HEK293T (cell line): ENCODE measurements around the gene RUFY2.

Experiments
- CTCF ChIA-PET: fragments of 350-600 bp; formaldehyde crosslinking; extraction: SDS; loops from one replicate; lab custom pipeline; 2021; ENCODE audit warnings: antibody characterized with exemption, inconsistent platforms; lab: Yijun Ruan, JAX
- POLR2A ChIA-PET: fragments of 350-600 bp; formaldehyde crosslinking; extraction: SDS; loops from one replicate; lab custom pipeline; 2020; ENCODE audit warnings: antibody characterized with exemption, inconsistent platforms; lab: Yijun Ruan, JAX
- DNase-seq: peaks from one replicate; pipeline ENCODE4 v3.0.0; 2012; ENCODE audit warnings: mixed read lengths; ENCODE audit errors: extremely low spot score
- ARNT ChIP-seq: fragments of 450-650 bp; IDR thresholded peaks from 2 replicates; pipeline ENCODE4 v1.6.1; 2017; ENCODE audit warnings: mild to moderate bottlenecking
- BHLHE40 ChIP-seq: fragments of 450-650 bp; IDR thresholded peaks from 2 replicates; pipeline ENCODE4 v1.6.1; 2016; ENCODE audit warnings: mild to moderate bottlenecking, moderate library complexity, borderline replicate concordance
- CTBP1 ChIP-seq: fragments of 450-650 bp; IDR thresholded peaks from 2 replicates; pipeline ENCODE4 v1.6.1; 2016; ENCODE audit warnings: borderline replicate concordance
- ELF4 ChIP-seq: fragments of 450-650 bp; IDR thresholded peaks from 2 replicates; pipeline ENCODE4 v1.6.1; 2017; ENCODE audit warnings: antibody characterized with exemption
- FOXA1 ChIP-seq: fragments of 450-650 bp; IDR thresholded peaks from 2 replicates; pipeline ENCODE4 v1.6.1; 2016; ENCODE audit warnings: mild to moderate bottlenecking
- FOXK2 ChIP-seq: fragments of 450-650 bp; IDR thresholded peaks from 2 replicates; pipeline ENCODE4 v1.6.1; 2016; ENCODE audit warnings: mild to moderate bottlenecking
- FOXM1 ChIP-seq: fragments of 450-650 bp; IDR thresholded peaks from 2 replicates; pipeline ENCODE4 v1.6.1; 2017; ENCODE audit warnings: mild to moderate bottlenecking, borderline replicate concordance
- HDGF ChIP-seq: fragments of 450-650 bp; IDR thresholded peaks from 2 replicates; pipeline ENCODE4 v1.6.1; 2017; ENCODE audit warnings: antibody characterized with exemption, borderline replicate concordance
- L3MBTL2 ChIP-seq: fragments of 450-650 bp; conservative IDR thresholded peaks from 2 replicates; pipeline ENCODE4 v1.6.1; 2016; ENCODE audit warnings: mild to moderate bottlenecking
- LEF1 ChIP-seq: fragments of 450-650 bp; IDR thresholded peaks from 2 replicates; pipeline ENCODE4 v1.6.1; 2017; ENCODE audit warnings: mild to moderate bottlenecking, borderline replicate concordance
- NFRKB ChIP-seq: fragments of 450-650 bp; IDR thresholded peaks from 2 replicates; pipeline ENCODE4 v1.6.1; 2016; ENCODE audit warnings: mild to moderate bottlenecking, moderate library complexity
- SP1 ChIP-seq: fragments of 450-650 bp; IDR thresholded peaks from 2 replicates; pipeline ENCODE4 v1.6.1; 2017
- SUZ12 ChIP-seq: fragments of 450-650 bp; IDR thresholded peaks from 2 replicates; pipeline ENCODE4 v1.6.1; 2016; ENCODE audit warnings: mild to moderate bottlenecking
- TARDBP ChIP-seq: fragments of 450-650 bp; IDR thresholded peaks from 2 replicates; pipeline ENCODE4 v1.6.1; 2016
- ZNF384 ChIP-seq: fragments of 450-650 bp; IDR thresholded peaks from 2 replicates; pipeline ENCODE4 v1.6.1; 2016
- TF ChIP-seq, protein P1 (sequence below): fragments of 450-650 bp; IDR thresholded peaks from 2 replicates; pipeline ENCODE4 v1.6.1; 2016

RUFY2 gene

DNA sequence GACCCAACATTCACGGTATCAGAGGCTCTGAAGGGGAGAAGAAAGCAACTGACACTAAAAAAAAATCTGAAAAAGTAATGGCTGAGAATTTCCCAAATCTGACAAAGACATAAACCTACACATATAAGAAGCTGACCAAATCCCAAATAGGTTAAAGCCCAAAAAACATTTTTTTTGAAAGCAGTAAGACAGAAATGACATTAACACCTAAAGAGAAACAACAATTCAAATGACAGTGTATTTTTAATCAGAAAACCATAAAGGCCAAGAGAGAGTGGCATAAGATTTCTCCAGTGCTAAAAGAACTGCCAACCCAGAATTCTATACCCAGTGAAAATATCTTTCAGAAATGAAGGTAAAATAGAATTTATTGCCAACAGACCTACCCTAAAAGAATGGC, 35.5 kb downstream of the RUFY2 start:
- POLR2A ChIA-PET: no interaction called here
- CTCF ChIA-PET: no interaction called here
- TF ChIP-seq FOXA1: no peak
- TF ChIP-seq SUZ12: no peak
- TF ChIP-seq ZNF384: no peak
- no peak for TF ChIP-seq SP1
- TF ChIP-seq CTBP1: no peak
- TF ChIP-seq, protein P1, sequence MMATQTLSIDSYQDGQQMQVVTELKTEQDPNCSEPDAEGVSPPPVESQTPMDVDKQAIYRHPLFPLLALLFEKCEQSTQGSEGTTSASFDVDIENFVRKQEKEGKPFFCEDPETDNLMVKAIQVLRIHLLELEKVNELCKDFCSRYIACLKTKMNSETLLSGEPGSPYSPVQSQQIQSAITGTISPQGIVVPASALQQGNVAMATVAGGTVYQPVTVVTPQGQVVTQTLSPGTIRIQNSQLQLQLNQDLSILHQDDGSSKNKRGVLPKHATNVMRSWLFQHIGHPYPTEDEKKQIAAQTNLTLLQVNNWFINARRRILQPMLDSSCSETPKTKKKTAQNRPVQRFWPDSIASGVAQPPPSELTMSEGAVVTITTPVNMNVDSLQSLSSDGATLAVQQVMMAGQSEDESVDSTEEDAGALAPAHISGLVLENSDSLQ: no peak
- TF ChIP-seq BHLHE40: no peak
- TF ChIP-seq NFRKB: no peak
- TF ChIP-seq TARDBP: no peak
- no peak for TF ChIP-seq FOXK2
- no peak for TF ChIP-seq LEF1
- no peak for TF ChIP-seq ARNT
- TF ChIP-seq HDGF: no peak
- no peak for TF ChIP-seq FOXM1
- no peak for TF ChIP-seq ELF4
- TF ChIP-seq L3MBTL2: no peak
- no peak for DNase-seq

DNA sequence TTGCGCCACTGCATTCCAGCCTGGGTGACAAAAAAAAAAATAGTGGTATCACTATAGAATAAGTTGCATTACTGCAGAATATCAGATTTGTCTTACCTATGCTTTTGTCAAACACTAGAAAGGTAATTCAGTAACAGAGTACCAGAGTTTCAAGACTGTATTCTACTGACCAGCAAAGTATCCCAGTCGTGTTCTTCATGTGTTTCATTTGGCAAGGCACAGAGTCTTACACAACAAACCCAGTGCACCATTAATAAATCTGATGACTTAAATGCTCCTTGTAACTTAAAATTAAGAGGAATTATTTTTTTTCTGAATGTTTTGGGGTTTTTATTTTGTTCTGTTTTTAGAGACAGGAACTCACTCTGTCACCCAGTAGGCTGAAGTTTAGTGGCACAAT, 40.0 kb downstream of the RUFY2 start:
- no peak for TF ChIP-seq TARDBP

DNA sequence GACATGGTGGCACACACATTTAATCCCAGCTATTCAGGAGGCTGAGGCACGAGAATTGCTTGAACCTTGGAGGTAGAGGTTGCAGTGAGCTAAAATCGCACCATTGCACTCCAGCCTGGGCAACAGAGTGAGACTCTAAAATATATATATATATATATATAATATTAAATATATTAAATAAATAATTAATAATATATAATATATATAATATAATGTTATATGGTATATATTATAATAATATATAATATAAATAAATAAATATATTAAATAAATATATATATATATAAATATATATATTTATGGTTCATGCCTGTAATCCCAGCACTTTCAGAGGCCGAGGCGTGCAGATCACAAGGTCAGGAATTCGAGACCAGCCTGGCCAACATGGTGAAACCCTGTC, 40.5 kb downstream of the RUFY2 start:
- ChIA-PET CTCF (no interaction called here), POLR2A (no interaction called here)
- TF ChIP-seq HDGF: no peak
- TF ChIP-seq FOXM1: no peak
- no peak for TF ChIP-seq LEF1
- TF ChIP-seq FOXK2: no peak
- TF ChIP-seq NFRKB: no peak
- TF ChIP-seq, protein P1: no peak
- TF ChIP-seq BHLHE40: no peak
- DNase-seq: no peak

More for the DNA sequence above, 40.0 kb downstream of the RUFY2 start:
- CTCF ChIA-PET: no interaction called here
- DNase-seq: no peak
- POLR2A ChIA-PET: no interaction called here

DNA sequence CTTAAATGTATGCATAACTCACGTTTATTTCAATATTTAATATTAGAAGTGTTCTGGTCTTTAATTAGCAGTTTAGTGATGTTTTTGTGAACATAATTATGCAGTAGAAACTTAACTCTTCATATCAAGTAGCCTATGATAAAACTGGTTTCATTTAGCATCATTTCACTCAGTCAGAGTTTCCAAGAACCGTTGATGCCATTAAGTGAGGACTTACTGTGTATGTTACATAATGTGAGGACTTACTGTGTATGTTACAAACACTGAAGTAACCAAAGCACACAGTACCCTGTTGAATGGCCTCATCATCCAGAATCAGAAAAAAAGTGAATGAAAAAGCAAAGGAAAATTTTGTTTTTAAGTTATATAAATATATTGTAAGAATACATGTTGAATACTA, 41.5 kb downstream of the RUFY2 start:
- ChIA-PET CTCF (no interaction called here), POLR2A (no interaction called here)
- TF ChIP-seq ARNT: no peak
- TF ChIP-seq FOXM1: no peak
- no peak for TF ChIP-seq TARDBP
- TF ChIP-seq SUZ12: no peak
- no peak for TF ChIP-seq CTBP1
- DNase-seq: no peak

DNA sequence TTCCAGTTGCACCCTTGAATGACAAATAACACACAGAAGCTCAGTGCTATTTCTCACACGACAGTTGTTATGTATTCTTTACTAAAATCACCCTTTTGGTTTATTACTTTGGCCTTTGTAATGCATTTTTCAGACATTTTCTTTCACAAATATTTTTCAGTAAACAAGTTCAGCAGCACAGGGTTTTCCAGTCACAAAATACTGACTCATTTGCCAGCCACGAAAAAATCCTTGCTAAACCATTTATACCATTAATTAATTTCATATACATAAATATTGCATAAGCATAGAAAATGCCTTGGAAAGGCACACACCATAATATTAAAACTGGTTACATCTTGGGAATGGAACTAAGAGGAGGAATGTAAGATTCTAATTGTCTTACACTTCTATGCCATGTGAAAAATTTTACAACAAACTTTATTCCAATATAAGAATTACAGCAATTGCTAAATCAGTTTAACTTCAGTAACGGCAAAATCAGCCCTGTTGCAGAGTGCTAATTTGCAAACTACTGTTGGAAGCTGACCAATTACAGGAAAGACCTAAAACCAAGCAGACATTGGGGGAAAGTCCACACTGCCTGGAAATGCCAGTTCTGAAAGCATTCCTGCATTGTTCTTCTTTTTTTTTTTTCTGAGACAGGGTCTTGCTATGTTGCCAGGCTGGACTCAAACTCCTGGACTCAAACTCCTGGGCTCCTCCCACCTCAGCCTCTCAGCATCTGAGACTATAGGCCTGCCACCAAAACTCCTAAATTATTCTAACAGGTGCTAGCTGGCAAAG, 42.8 kb downstream of the RUFY2 start:
- ChIA-PET POLR2A (interaction anchor here (0.7 kb wide), 1 partner anchor 20 kb away, joined by 3 read pairs; no protein-coding TSS in a partner anchor), CTCF (no interaction called here)
- no peak for DNase-seq
- TF ChIP-seq ZNF384: no peak
- no peak for TF ChIP-seq ELF4
- TF ChIP-seq BHLHE40: no peak
- no peak for TF ChIP-seq FOXA1
- no peak for TF ChIP-seq HDGF
- no peak for TF ChIP-seq LEF1
- TF ChIP-seq SUZ12: no peak
- TF ChIP-seq ARNT: no peak
- TF ChIP-seq, protein P1: no peak
- no peak for TF ChIP-seq TARDBP
- TF ChIP-seq FOXK2: no peak
- no peak for TF ChIP-seq SP1
- TF ChIP-seq L3MBTL2: no peak
- TF ChIP-seq NFRKB: no peak
- no peak for TF ChIP-seq CTBP1
- no peak for TF ChIP-seq FOXM1

DNA sequence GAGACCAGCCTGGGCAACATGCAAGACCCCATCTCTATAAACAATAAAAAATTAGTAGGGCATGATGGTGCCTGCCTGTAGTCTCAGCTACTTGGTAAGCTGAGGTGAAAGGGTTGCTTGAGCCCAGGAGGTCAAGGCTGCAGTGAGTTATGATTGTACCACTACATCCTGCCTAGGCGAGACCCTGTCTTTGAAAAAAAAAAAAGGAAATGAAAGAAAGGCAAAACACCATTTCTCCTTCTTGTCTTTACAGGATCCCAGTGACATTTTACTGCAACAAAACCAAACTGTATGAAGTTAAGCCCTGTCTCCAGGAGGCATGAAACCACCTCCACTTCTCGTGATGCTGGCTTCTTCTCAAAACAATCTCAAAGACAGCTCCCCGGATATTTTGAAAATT, 44.5 kb downstream of the RUFY2 start:
- ChIA-PET POLR2A (no interaction called here), CTCF (no interaction called here)
- TF ChIP-seq CTBP1 (no peak), SUZ12 (no peak), TARDBP (no peak), SP1 (no peak), NFRKB (no peak), FOXM1 (no peak), L3MBTL2 (no peak), HDGF (no peak), ZNF384 (no peak), FOXK2 (no peak), FOXA1 (no peak), ARNT (no peak), BHLHE40 (no peak), LEF1 (no peak), ELF4 (no peak)
- TF ChIP-seq, protein P1: no peak
- no peak for DNase-seq
